Erythroblast (primary cell): ENCODE results near the gene UGT1A3.

ENCODE experiments used
- DNase-seq, 2 experiments: peaks; one replicate each; lab custom pipeline; 2025; lab: John Stamatoyannopoulos, UW
- GATA1 ChIP-seq: IDR thresholded peaks from 2 replicates; pipeline ENCODE4 v1.6.1; 2011; ENCODE audit warnings: low read depth, mild to moderate bottlenecking, control low read depth, low read length, moderate library complexity
- POLR2A ChIP-seq: IDR thresholded peaks from 2 replicates; pipeline ENCODE4 v1.6.1; 2011; ENCODE audit warnings: mild to moderate bottlenecking, low read length

UGT1A3 gene

GRCh38 chr2:233791151-233791882, 62.5 kb downstream of the UGT1A3 start:
- no peak for TF ChIP-seq POLR2A
- TF ChIP-seq GATA1: no peak

GRCh38 chr2:233791883-233792329, 63.1 kb downstream of the UGT1A3 start:
- DNase-seq: no peak
- TF ChIP-seq POLR2A: no peak
- no peak for TF ChIP-seq GATA1

More at GRCh38 chr2:233791151-233791882, 62.5 kb downstream of the UGT1A3 start:
- no peak for DNase-seq

GRCh38 chr2:233792720-233793119, 63.9 kb downstream of the UGT1A3 start:
- DNase-seq: no peak
- TF ChIP-seq POLR2A: no peak
- no peak for TF ChIP-seq GATA1

- no peak for DNase-seq
- TF ChIP-seq GATA1 (no peak), POLR2A (no peak)
Measured at GRCh38 chr2:233793465-233794127, 64.8 kb downstream of the UGT1A3 start.

GRCh38 chr2:233794128-233794658, 65.4 kb downstream of the UGT1A3 start:
- no peak for DNase-seq
- TF ChIP-seq GATA1 (no peak), POLR2A (no peak)

GRCh38 chr2:233795735-233796171, 66.9 kb downstream of the UGT1A3 start:
- no peak for TF ChIP-seq GATA1
- TF ChIP-seq POLR2A: no peak
- DNase-seq: no peak

- no peak for DNase-seq
- TF ChIP-seq GATA1 (no peak), POLR2A (no peak)
Measured at GRCh38 chr2:233796254-233796653, 67.4 kb downstream of the UGT1A3 start.

- no peak for DNase-seq
- TF ChIP-seq GATA1 (no peak), POLR2A (no peak)
Measured at GRCh38 chr2:233798335-233799086, 69.7 kb downstream of the UGT1A3 start.

- TF ChIP-seq POLR2A (no peak), GATA1 (no peak)
- no peak for DNase-seq
Measured at GRCh38 chr2:233799087-233799665, 70.3 kb downstream of the UGT1A3 start.

- no peak for DNase-seq
- no peak for TF ChIP-seq POLR2A
- no peak for TF ChIP-seq GATA1
Measured at GRCh38 chr2:233799716-233800115, 70.9 kb downstream of the UGT1A3 start.

- TF ChIP-seq POLR2A (no peak), GATA1 (no peak)
- DNase-seq: no peak
Measured at GRCh38 chr2:233800208-233800607, 71.4 kb downstream of the UGT1A3 start.

- no peak for DNase-seq
- no peak for TF ChIP-seq GATA1
Measured at GRCh38 chr2:233801357-233802131, 72.7 kb downstream of the UGT1A3 start.

GRCh38 chr2:233802132-233802815, 73.4 kb downstream of the UGT1A3 start:
- TF ChIP-seq POLR2A (no peak), GATA1 (no peak)
- no peak for DNase-seq
